A549 (cell line): ENCODE data around the gene NAA16. TPM values are rescaled to one million over a fixed set of nuclear protein-coding genes. Genes with fewer than 3 reads are reported as not detected.

Source experiments
- ATAC-seq, 2 experiments: fragments of 200-7000 bp in 1 of 2; fragments of >200 bp in 1 of 2; cut with Nextera tagmentation in 1 of 2; cut with Tn5 transposase in 1 of 2; 3 replicates each; pipeline versions ENCODE4 v1.8.0 to v1.9.1; 2018 to 2020; ENCODE audit warnings: mild to moderate bottlenecking in 1 of 2, moderate library complexity in 1 of 2
- CTCF ChIA-PET: fragments of 300-600 bp; sonication (Branson Sonifier 250); formaldehyde crosslinking; extraction: SDS; loops from one replicate; lab custom pipeline; 2021; ENCODE audit warnings: antibody characterized with exemption, inconsistent platforms; lab: Yijun Ruan, JAX
- POLR2A ChIA-PET: fragments of 350-600 bp; formaldehyde crosslinking; extraction: SDS; loops from one replicate; lab custom pipeline; 2021; ENCODE audit warnings: antibody characterized with exemption, inconsistent platforms; lab: Yijun Ruan, JAX
- DNase-seq, 2 experiments: peaks; one replicate each; pipeline versions ENCODE4 v3.0.0 to v3.0.0-alpha.2; 2011 to 2016; ENCODE audit warnings: low read depth in 1 of 2, low spot score in 1 of 2
- FAIRE-seq: peaks from 2 replicates; lab custom pipeline; 2011; peaks lifted over from hg19 to GRCh38; lab: Jason Lieb, UNC
- H3K27ac ChIP-seq, 2 experiments: fragments of >200 bp; sonication (Bioruptor Twin); formaldehyde crosslinking; 3 replicates each; pipeline ENCODE4 v1.5.1; 2016 to 2017
- H3K4me1 ChIP-seq: fragments of >200 bp; sonication (Bioruptor Twin); formaldehyde crosslinking; 3 replicates; pipeline ENCODE4 v1.6.1; 2016
- H3K4me2 ChIP-seq: fragments of >200 bp; sonication (Bioruptor Twin); formaldehyde crosslinking; 3 replicates; pipeline ENCODE4 v1.6.1; 2016
- H3K4me3 ChIP-seq: fragments of >200 bp; sonication (Bioruptor Twin); formaldehyde crosslinking; 3 replicates; pipeline ENCODE4 v1.5.1; 2016
- H3K9me3 ChIP-seq: fragments of >200 bp; sonication (Bioruptor Twin); formaldehyde crosslinking; 3 replicates; pipeline ENCODE4 v1.6.1; 2016
- CEBPB ChIP-seq, 2 experiments: fragments of >200 bp in 1 of 2; sonication (Bioruptor Twin) in 1 of 2; formaldehyde crosslinking in 1 of 2; IDR thresholded peaks; 2 replicates each; pipeline ENCODE4 v1.6.1; 2012 to 2016
- EHMT2 ChIP-seq: fragments of 200-600 bp; sonication (generic); IDR thresholded peaks from 2 replicates; pipeline ENCODE4 v1.6.1; 2016; ENCODE audit warnings: antibody characterized with exemption, low read depth, mild to moderate bottlenecking, moderate library complexity
- EP300 ChIP-seq, 2 experiments: fragments of >200 bp; sonication (Bioruptor Twin); formaldehyde crosslinking; IDR thresholded peaks; 2 replicates in 1 of 2; 3 replicates in 1 of 2; pipeline ENCODE4 v1.6.1; 2016 to 2017
- ESRRA ChIP-seq: fragments of 150-350 bp; IDR thresholded peaks from 2 replicates; pipeline ENCODE4 v1.6.1; 2014; ENCODE audit warnings: mild to moderate bottlenecking, low read length, borderline replicate concordance
- FOSB ChIP-seq: fragments of 250-450 bp; sonication (Bioruptor Pico); IDR thresholded peaks from 2 replicates; pipeline ENCODE4 v1.5.0; 2020; ENCODE audit warnings: mild to moderate bottlenecking, moderate library complexity
- FOSL2 ChIP-seq, 2 experiments: fragments of 450-650 bp in 1 of 2; fragments of >200 bp in 1 of 2; sonication (Bioruptor Twin) in 1 of 2; formaldehyde crosslinking; IDR thresholded peaks; 2 replicates each; pipeline versions ENCODE4 v1.5.0 to v1.6.1; 2016 to 2020; ENCODE audit warnings: mild to moderate bottlenecking in 1 of 2, moderate library complexity in 1 of 2
- GATA3 ChIP-seq: IDR thresholded peaks from 2 replicates; pipeline ENCODE4 v1.6.1; 2012; ENCODE audit warnings: borderline replicate concordance
- HDAC2 ChIP-seq: fragments of 200-600 bp; sonication (generic); IDR thresholded peaks from 2 replicates; pipeline ENCODE4 v1.6.1; 2016
- JUNB ChIP-seq: fragments of >200 bp; sonication (Bioruptor Twin); formaldehyde crosslinking; IDR thresholded peaks from 2 replicates; pipeline ENCODE4 v1.6.1; 2016
- MAZ ChIP-seq: fragments of 150-350 bp; IDR thresholded peaks from 2 replicates; pipeline ENCODE4 v1.6.1; 2014; ENCODE audit warnings: antibody characterized with exemption, low read depth, low read length, borderline replicate concordance
- PHF8 ChIP-seq: fragments of 200-600 bp; sonication (generic); IDR thresholded peaks from 2 replicates; pipeline ENCODE4 v1.6.1; 2016; ENCODE audit warnings: low read depth, mild to moderate bottlenecking, antibody characterized with exemption, moderate library complexity, borderline replicate concordance
- RARB ChIP-seq: fragments of 250-450 bp; sonication (Bioruptor Pico); IDR thresholded peaks from 2 replicates; pipeline ENCODE4 v1.8.0; 2021; ENCODE audit warnings: mild to moderate bottlenecking, moderate library complexity
- RNF2 ChIP-seq: fragments of 200-600 bp; sonication (generic); IDR thresholded peaks from 2 replicates; pipeline ENCODE4 v1.6.1; 2016; ENCODE audit warnings: low read depth, mild to moderate bottlenecking, antibody characterized with exemption, moderate library complexity, borderline replicate concordance
- ZFP36 ChIP-seq: fragments of 450-650 bp; IDR thresholded peaks from 2 replicates; pipeline ENCODE4 v1.6.1; 2014; ENCODE audit warnings: borderline replicate concordance; ENCODE audit not compliant: partially characterized antibody
- WGBS: methylation state at CpG from one replicate; pipeline ENCODE4 v1.1.6; 2017; ENCODE audit errors: missing lambda C conversion rate; 5-methylcytosine and 5-hydroxymethylcytosine counted together
- polyA plus RNA-seq, 4 experiments: library from polyadenylated mRNA; depleted of rRNA in 3 of 4; stranded (reverse); fragments of >200 nt; fragmentation: RNase III in 1 of 4; extraction: RNeasy Plus Mini Kit Qiagen cat#74134 plus additional on column Dnase treatment in 1 of 4; gene quantifications; 2 replicates in 3 of 4; 3 replicates in 1 of 4; pipeline ENCODE4 v1.2.3, GENCODE V29; 2011 to 2017
- TF ChIP-seq, protein P1 (sequence below): IDR thresholded peaks from 2 replicates; pipeline ENCODE4 v1.6.1; 2012; ENCODE audit warnings: low read depth, borderline replicate concordance
- TF ChIP-seq, protein P2 (sequence below): IDR thresholded peaks from 2 replicates; pipeline ENCODE4 v1.6.1; 2012
- TF ChIP-seq, protein P3 (sequence below): fragments of 200-600 bp; sonication (generic); IDR thresholded peaks from 2 replicates; pipeline ENCODE4 v1.6.1; 2016; ENCODE audit warnings: antibody characterized with exemption, mild to moderate bottlenecking, moderate library complexity

NAA16 gene
- polyA plus RNA-seq, 2 of the 4 experiments (the other 2 are of a cell fraction) = 10.5 to 18.8 TPM

DNA sequence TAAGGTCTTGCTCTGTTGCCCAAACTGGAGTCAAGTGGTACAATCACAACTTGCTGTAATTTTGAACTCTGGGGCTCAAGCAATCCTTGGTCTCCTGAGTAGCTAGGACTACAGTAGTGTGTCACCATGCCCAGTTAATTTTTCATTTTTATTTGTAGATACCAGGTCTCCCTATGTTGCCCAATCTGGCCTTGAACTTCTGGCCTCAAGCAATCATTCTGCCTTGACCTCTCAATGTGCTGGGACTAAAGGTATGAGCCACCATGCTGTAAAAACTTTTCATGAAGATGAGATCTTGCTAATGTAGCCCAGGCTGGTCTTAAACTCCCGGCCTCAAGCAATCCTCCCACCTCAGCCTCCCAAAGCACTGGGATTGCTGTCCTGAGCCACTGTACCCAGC is 15.1 kb upstream of the NAA16 start:
- H3K4me2 ChIP-seq = no peak overlapping the region
- no peak overlapping the region for H3K4me3 ChIP-seq
- peak overlapping the region in 1 of 2 experiments; percentile 42; a peak in 1 of 6 replicates for H3K27ac ChIP-seq
- ATAC-seq = no peak
- no peak for DNase-seq
- FAIRE-seq = no peak
- POLR2A ChIA-PET = no interaction called here
- TF ChIP-seq EP300 (IDR thresholded peaks at IDR 0.05) = no peak
- peaks cover 23% of the 10 kb centered on the region for H3K4me1 ChIP-seq
- CTCF ChIA-PET = interaction anchor here (0.6 kb wide), 1 partner anchor 42 kb away, joined by 3 read pairs; no protein-coding TSS in a partner anchor
- WGBS = 88% methylated on average over 1 of the region's 1 CpG
- no peaks in the 10 kb centered on the region for H3K9me3 ChIP-seq

DNA sequence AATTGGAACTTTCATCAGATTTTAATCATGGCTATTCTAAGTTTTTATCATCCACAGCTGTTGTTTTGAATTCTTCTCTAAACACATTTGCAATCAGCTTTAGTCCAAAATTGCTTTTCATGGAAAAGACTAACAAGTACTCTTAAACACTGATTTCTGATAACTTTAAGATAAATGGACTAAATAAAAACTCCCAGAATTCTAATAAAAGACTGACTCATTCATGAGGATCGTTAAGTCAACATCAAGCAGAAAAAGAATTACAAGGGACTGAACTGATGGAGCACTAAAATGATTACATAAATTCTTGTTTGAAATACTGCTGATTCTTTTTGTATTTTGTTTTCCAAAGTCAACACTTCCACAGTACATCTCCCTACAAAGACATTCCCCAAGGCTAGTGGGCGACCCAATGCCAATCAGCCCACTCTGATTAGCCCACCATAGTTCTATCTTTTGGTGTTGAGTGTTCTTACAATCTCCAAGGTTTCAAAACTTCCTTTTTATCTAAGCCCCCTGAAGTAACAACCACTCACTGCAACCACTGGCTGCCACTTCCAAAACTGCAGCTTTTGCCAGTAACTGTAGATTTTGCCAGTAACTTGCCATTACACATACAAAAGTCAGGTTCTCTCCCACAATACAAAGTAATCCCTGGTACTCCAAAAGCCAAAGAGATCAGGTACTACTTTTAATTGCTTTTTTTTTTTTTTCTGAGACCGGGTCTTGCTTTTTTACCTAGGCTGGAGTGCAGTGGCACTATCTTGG is 14.0 kb upstream of the NAA16 start:
- H3K4me2 ChIP-seq = peak overlapping the region; percentile 45
- FAIRE-seq (no peak), ATAC-seq (no peak), DNase-seq (no peak)
- 31% methylated on average over 3 of the region's 3 CpGs for WGBS
- ChIA-PET CTCF (interaction anchor here (0.6 kb wide), 1 partner anchor 12 kb away, joined by 3 read pairs; no protein-coding TSS in a partner anchor), POLR2A (no interaction called here)
- peaks cover 21% of the 10 kb centered on the region for H3K4me1 ChIP-seq
- H3K9me3 ChIP-seq = no peaks in the 10 kb centered on the region
- no peak for TF ChIP-seq RNF2
- TF ChIP-seq FOSL2 (IDR thresholded peaks at IDR 0.05) = no peak
- peak; percentile 37; the same call in 1 of the 2 replicates for TF ChIP-seq FOSL2 (CRISPR knock-in tag; IDR thresholded peaks at IDR 0.05)
- H3K4me3 ChIP-seq = no peak overlapping the region
- H3K27ac ChIP-seq = peak overlapping the region in 1 of 2 experiments; percentile 70; a peak in 3 of 6 replicates

DNA sequence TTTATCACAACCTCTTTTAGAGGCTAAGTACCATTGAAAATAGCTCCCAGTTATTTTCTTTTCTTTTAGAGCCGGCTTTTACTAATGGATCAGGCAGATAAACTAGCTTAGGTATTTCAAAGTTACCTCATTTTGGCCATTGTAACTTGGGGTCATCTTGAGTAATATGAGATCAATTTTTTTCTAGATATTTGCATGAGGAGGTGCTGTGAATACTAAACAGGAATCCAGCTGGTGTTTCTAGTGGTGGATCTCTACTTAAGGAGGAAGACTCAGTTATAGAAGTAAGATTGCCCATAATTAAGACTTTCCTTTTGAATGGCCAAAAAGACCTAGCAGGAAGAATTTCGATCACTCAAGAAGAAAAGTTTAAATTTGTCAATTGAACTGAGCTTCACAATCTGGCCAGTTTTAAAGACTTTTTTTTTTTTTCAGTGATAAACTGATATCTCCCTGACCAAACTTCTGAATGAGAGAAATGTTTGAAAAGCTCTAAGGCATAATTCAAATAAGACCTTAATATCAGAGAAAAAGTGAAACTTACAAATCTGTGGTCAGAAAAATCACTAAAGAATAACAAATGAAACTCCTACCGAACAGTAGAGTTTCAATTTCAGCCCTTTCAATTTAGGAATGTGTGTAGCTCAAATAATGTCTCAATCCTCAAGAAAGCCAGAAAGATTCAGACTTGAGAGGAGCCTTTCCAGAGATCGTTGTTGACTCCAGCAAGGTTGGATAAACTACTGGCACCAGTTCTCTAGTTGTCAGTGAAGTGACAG is 11.6 kb upstream of the NAA16 start:
- H3K4me3 ChIP-seq = no peak overlapping the region
- CTCF ChIA-PET = interaction anchor here (0.8 to 1.0 kb wide), 2 partner anchors 12 to 246 kb away, joined by 3 read pairs; no protein-coding TSS in a partner anchor
- no peak for DNase-seq
- POLR2A ChIA-PET = no interaction called here
- WGBS = 90% methylated on average over 4 of the region's 4 CpGs
- no peaks in the 10 kb centered on the region for H3K9me3 ChIP-seq
- peaks cover 20% of the 10 kb centered on the region for H3K4me1 ChIP-seq
- no peak overlapping the region for H3K27ac ChIP-seq
- FAIRE-seq = no peak
- ATAC-seq = no peak
- TF ChIP-seq, protein P1, sequence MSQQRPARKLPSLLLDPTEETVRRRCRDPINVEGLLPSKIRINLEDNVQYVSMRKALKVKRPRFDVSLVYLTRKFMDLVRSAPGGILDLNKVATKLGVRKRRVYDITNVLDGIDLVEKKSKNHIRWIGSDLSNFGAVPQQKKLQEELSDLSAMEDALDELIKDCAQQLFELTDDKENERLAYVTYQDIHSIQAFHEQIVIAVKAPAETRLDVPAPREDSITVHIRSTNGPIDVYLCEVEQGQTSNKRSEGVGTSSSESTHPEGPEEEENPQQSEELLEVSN = no peak
- TF ChIP-seq CEBPB (IDR thresholded peaks at IDR 0.05) (no peak), PHF8 (no peak), ESRRA (no peak), JUNB (no peak), HDAC2 (no peak), GATA3 (no peak), MAZ (no peak), ZFP36 (no peak), RARB (CRISPR knock-in tag) (no peak), FOSB (CRISPR knock-in tag) (no peak), EHMT2 (no peak)
- TF ChIP-seq, protein P2, sequence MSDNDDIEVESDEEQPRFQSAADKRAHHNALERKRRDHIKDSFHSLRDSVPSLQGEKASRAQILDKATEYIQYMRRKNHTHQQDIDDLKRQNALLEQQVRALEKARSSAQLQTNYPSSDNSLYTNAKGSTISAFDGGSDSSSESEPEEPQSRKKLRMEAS = no peak
- TF ChIP-seq, protein P3, sequence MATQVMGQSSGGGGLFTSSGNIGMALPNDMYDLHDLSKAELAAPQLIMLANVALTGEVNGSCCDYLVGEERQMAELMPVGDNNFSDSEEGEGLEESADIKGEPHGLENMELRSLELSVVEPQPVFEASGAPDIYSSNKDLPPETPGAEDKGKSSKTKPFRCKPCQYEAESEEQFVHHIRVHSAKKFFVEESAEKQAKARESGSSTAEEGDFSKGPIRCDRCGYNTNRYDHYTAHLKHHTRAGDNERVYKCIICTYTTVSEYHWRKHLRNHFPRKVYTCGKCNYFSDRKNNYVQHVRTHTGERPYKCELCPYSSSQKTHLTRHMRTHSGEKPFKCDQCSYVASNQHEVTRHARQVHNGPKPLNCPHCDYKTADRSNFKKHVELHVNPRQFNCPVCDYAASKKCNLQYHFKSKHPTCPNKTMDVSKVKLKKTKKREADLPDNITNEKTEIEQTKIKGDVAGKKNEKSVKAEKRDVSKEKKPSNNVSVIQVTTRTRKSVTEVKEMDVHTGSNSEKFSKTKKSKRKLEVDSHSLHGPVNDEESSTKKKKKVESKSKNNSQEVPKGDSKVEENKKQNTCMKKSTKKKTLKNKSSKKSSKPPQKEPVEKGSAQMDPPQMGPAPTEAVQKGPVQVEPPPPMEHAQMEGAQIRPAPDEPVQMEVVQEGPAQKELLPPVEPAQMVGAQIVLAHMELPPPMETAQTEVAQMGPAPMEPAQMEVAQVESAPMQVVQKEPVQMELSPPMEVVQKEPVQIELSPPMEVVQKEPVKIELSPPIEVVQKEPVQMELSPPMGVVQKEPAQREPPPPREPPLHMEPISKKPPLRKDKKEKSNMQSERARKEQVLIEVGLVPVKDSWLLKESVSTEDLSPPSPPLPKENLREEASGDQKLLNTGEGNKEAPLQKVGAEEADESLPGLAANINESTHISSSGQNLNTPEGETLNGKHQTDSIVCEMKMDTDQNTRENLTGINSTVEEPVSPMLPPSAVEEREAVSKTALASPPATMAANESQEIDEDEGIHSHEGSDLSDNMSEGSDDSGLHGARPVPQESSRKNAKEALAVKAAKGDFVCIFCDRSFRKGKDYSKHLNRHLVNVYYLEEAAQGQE = no peak
- H3K4me2 ChIP-seq = no peak overlapping the region
